H1 (cell line): Measurements from ENCODE around the gene ZNF618. TPM values are rescaled to one million over a fixed set of nuclear protein-coding genes. Genes with fewer than 3 reads are reported as not detected.

Experiments used
- CTCF ChIA-PET: fragments of 300-600 bp; sonication (Branson Sonifier 250); formaldehyde crosslinking; loops from one replicate; lab custom pipeline; 2021; ENCODE audit not compliant: partially characterized antibody; lab: Charles Lee
- POLR2A ChIA-PET: fragments of 300-600 bp; sonication (Branson Sonifier 250); formaldehyde crosslinking; loops from one replicate; lab custom pipeline; 2021; ENCODE audit warnings: inconsistent platforms; ENCODE audit not compliant: partially characterized antibody; lab: Charles Lee
- DNase-seq, 2 experiments: peaks; one replicate each; pipeline versions ENCODE4 v3.0.0 to v3.0.0-alpha.2; 2010 to 2022; ENCODE audit warnings: low spot score in 2 of 2, low read depth in 1 of 2, mixed read lengths in 1 of 2
- FAIRE-seq: peaks from 2 replicates; lab custom pipeline; 2011; peaks lifted over from hg19 to GRCh38; lab: Jason Lieb, UNC
- H2AFZ ChIP-seq: 2 replicates; pipeline ENCODE4 v1.8.1; 2012; ENCODE audit warnings: low read length, inconsistent platforms
- H2AK5ac ChIP-seq: 2 replicates; pipeline ENCODE4 v1.6.1; 2013; ENCODE audit warnings: low read depth, low read length
- H2BK120ac ChIP-seq: replicated peaks from 2 replicates; pipeline ENCODE3; 2013; ENCODE audit warnings: low read depth, low read length, inconsistent platforms
- H2BK12ac ChIP-seq: 2 replicates; pipeline ENCODE4 v1.6.1; 2013; ENCODE audit warnings: low read depth, low read length
- H2BK15ac ChIP-seq: 2 replicates; pipeline ENCODE4 v1.6.1; 2013; ENCODE audit warnings: low read length
- H2BK20ac ChIP-seq: 2 replicates; pipeline ENCODE4 v1.6.1; 2013; ENCODE audit warnings: low read length
- H2BK5ac ChIP-seq: 2 replicates; pipeline ENCODE4 v1.6.1; 2013; ENCODE audit warnings: low read depth, low read length
- H3K14ac ChIP-seq: 2 replicates; pipeline ENCODE4 v1.6.1; 2013; ENCODE audit warnings: inconsistent platforms; ENCODE audit not compliant: insufficient read length
- H3K18ac ChIP-seq: 2 replicates; pipeline ENCODE4 v1.6.1; 2013; ENCODE audit warnings: low read length; ENCODE audit errors: extremely low read depth
- H3K23ac ChIP-seq: 2 replicates; pipeline ENCODE4 v1.6.1; 2013; ENCODE audit warnings: inconsistent platforms; ENCODE audit not compliant: insufficient read length
- H3K23me2 ChIP-seq: 2 replicates; pipeline ENCODE4 v1.6.1; 2013; ENCODE audit warnings: low read depth, low read length
- H3K27ac ChIP-seq: 2 replicates; pipeline ENCODE4 v1.6.1; 2011; ENCODE audit warnings: low read depth, low read length, inconsistent platforms
- H3K27me3 ChIP-seq, 4 experiments: replicated peaks in 1 of 4; 1 replicate in 1 of 4; 2 replicates in 3 of 4; pipeline versions ENCODE4 v1.6.1 to v1.8.1; 2011 to 2013; ENCODE audit warnings: low read length in 3 of 4, mild to moderate bottlenecking in 3 of 4, inconsistent platforms in 2 of 4, mixed read lengths in 2 of 4, moderate library complexity in 1 of 4; ENCODE audit not compliant: control insufficient read depth in 3 of 4, insufficient read depth in 3 of 4; ENCODE audit errors: extremely low read depth in 1 of 4
- H3K36me3 ChIP-seq, 4 experiments: 2 replicates each; pipeline versions ENCODE4 v1.6.1 to v1.8.1; 2011 to 2013; ENCODE audit warnings: mild to moderate bottlenecking in 4 of 4, low read length in 3 of 4, moderate library complexity in 2 of 4, control low read depth in 1 of 4, inconsistent platforms in 1 of 4; ENCODE audit not compliant: insufficient read depth in 4 of 4, control insufficient read depth in 2 of 4
- H3K4ac ChIP-seq: replicated peaks from 2 replicates; pipeline ENCODE3; 2013; ENCODE audit warnings: low read length, low read depth, mixed read lengths, inconsistent platforms; ENCODE audit not compliant: insufficient read length
- H3K4me1 ChIP-seq, 4 experiments: replicated peaks in 1 of 4; 1 replicate in 1 of 4; 2 replicates in 3 of 4; pipeline versions ENCODE4 v1.6.1 to v1.8.1; 2011 to 2013; ENCODE audit warnings: low read length in 3 of 4, inconsistent platforms in 2 of 4, mixed read lengths in 1 of 4; ENCODE audit not compliant: insufficient read depth in 4 of 4, control insufficient read depth in 3 of 4
- H3K4me2 ChIP-seq, 2 experiments: 2 replicates each; pipeline versions ENCODE4 v1.6.1 to v1.8.1; 2011 to 2013; ENCODE audit warnings: low read depth in 2 of 2, low read length in 2 of 2, control low read depth in 1 of 2, inconsistent platforms in 1 of 2, mild to moderate bottlenecking in 1 of 2; ENCODE audit not compliant: insufficient read depth in 1 of 2
- H3K4me3 ChIP-seq, 4 experiments: fragments of 200-600, 300-600 bp in 1 of 4; sonication (generic), shearing (Covaris generic), sonication (Bioruptor Twin) in 1 of 4; 2 replicates each; pipeline versions ENCODE4 v1.5.1 to v1.8.1; 2011 to 2016; ENCODE audit warnings: low read length in 4 of 4, low read depth in 3 of 4, control low read depth in 2 of 4, inconsistent platforms in 2 of 4, mild to moderate bottlenecking in 2 of 4, mixed read lengths in 1 of 4, moderate library complexity in 1 of 4; ENCODE audit not compliant: insufficient read depth in 2 of 4; ENCODE audit errors: extremely low read depth in 1 of 4
- H3K56ac ChIP-seq: replicated peaks from 2 replicates; pipeline ENCODE3; 2013; ENCODE audit warnings: low read depth, mild to moderate bottlenecking, mixed read lengths, low read length, inconsistent platforms; ENCODE audit not compliant: insufficient read length
- H3K79me1 ChIP-seq: 2 replicates; pipeline ENCODE4 v1.6.1; 2013; ENCODE audit warnings: low read depth, low read length, control low read depth
- H3K79me2 ChIP-seq, 2 experiments: 2 replicates each; pipeline versions ENCODE4 v1.6.1 to v1.8.1; 2012 to 2013; ENCODE audit warnings: low read length in 2 of 2, mild to moderate bottlenecking in 2 of 2, inconsistent platforms in 1 of 2; ENCODE audit not compliant: insufficient read depth in 2 of 2, control insufficient read depth in 1 of 2
- H3K9ac ChIP-seq, 4 experiments: replicated peaks in 1 of 4; 1 replicate in 1 of 4; 2 replicates in 3 of 4; pipeline versions ENCODE4 v1.6.1 to v1.8.1; 2011 to 2013; ENCODE audit warnings: low read depth in 3 of 4, low read length in 3 of 4, control low read depth in 2 of 4, mild to moderate bottlenecking in 2 of 4, moderate library complexity in 2 of 4, inconsistent platforms in 1 of 4; ENCODE audit errors: extremely low read depth in 1 of 4
- H3K9me3 ChIP-seq, 2 experiments: 2 replicates each; pipeline versions ENCODE4 v1.6.1 to v1.8.1; 2012 to 2013; ENCODE audit warnings: mild to moderate bottlenecking in 2 of 2, moderate library complexity in 2 of 2, control low read depth in 1 of 2, inconsistent platforms in 1 of 2, low read depth in 1 of 2, low read length in 1 of 2, mixed read lengths in 1 of 2; ENCODE audit not compliant: insufficient read depth in 2 of 2
- H4K20me1 ChIP-seq, 2 experiments: replicated peaks in 1 of 2; 2 replicates each; pipeline versions ENCODE3 to v1.8.1; 2011 to 2013; ENCODE audit warnings: inconsistent platforms in 2 of 2, low read length in 2 of 2, mild to moderate bottlenecking in 1 of 2; ENCODE audit not compliant: insufficient read depth in 2 of 2, control insufficient read depth in 1 of 2
- H4K5ac ChIP-seq: 2 replicates; pipeline ENCODE4 v1.6.1; 2013; ENCODE audit warnings: low read length, low read depth, mixed read lengths, inconsistent platforms; ENCODE audit not compliant: insufficient read length
- H4K8ac ChIP-seq: 2 replicates; pipeline ENCODE4 v1.8.0; 2013; ENCODE audit warnings: mild to moderate bottlenecking, moderate library complexity, low read length, inconsistent platforms; ENCODE audit not compliant: insufficient read depth; ENCODE audit errors: extremely low read depth
- H4K91ac ChIP-seq: replicated peaks from 2 replicates; pipeline ENCODE3; 2013; ENCODE audit warnings: low read length, mixed read lengths, inconsistent platforms; ENCODE audit not compliant: insufficient read length
- ASH2L ChIP-seq: fragments of 200-600, 300-600 bp; sonication (generic); IDR thresholded peaks from one replicate; pipeline ENCODE4 v1.7.1; 2017; ENCODE audit warnings: low read length
- ATF2 ChIP-seq: IDR thresholded peaks from 2 replicates; pipeline ENCODE4 v1.6.1; 2012; ENCODE audit warnings: low read length, inconsistent platforms
- BACH1 ChIP-seq: IDR thresholded peaks from 2 replicates; pipeline ENCODE4 v1.6.1; 2012; ENCODE audit warnings: low read length, improper control_type of control experiment
- BRCA1 ChIP-seq: IDR thresholded peaks from 2 replicates; pipeline ENCODE4 v1.6.1; 2012; ENCODE audit warnings: low read depth, low read length, improper control_type of control experiment
- CTBP2 ChIP-seq: IDR thresholded peaks from 2 replicates; pipeline ENCODE4 v1.7.0; 2011; ENCODE audit warnings: borderline replicate concordance, mild to moderate bottlenecking, moderate library complexity, mixed read lengths, low read length; ENCODE audit not compliant: insufficient read depth, insufficient read length
- EP300 ChIP-seq, 2 experiments: IDR thresholded peaks; 1 replicate in 1 of 2; 2 replicates in 1 of 2; pipeline ENCODE4 v1.6.1; 2011 to 2012; ENCODE audit warnings: low read depth in 2 of 2, low read length in 2 of 2, mild to moderate bottlenecking in 2 of 2, borderline replicate concordance in 1 of 2, inconsistent platforms in 1 of 2, moderate library complexity in 1 of 2
- HDAC6 ChIP-seq: IDR thresholded peaks from one replicate; pipeline ENCODE4 v1.7.1; 2012; ENCODE audit warnings: low read depth, mild to moderate bottlenecking, inconsistent platforms, low read length, moderate library complexity
- KDM4A ChIP-seq: IDR thresholded peaks from one replicate; pipeline ENCODE4 v1.7.1; 2012; ENCODE audit warnings: low read depth, mild to moderate bottlenecking, moderate library complexity, low read length, inconsistent platforms; ENCODE audit not compliant: severe bottlenecking
- MAX ChIP-seq: IDR thresholded peaks from 2 replicates; pipeline ENCODE4 v1.6.1; 2012; ENCODE audit warnings: inconsistent platforms
- NANOG ChIP-seq: IDR thresholded peaks from 2 replicates; pipeline ENCODE4 v1.6.1; 2011; ENCODE audit warnings: low read length, low read depth, mild to moderate bottlenecking, inconsistent platforms; ENCODE audit not compliant: insufficient read depth, poor library complexity, severe bottlenecking
- POU5F1 ChIP-seq: IDR thresholded peaks from 2 replicates; pipeline ENCODE4 v1.6.1; 2011; ENCODE audit warnings: low read depth, mild to moderate bottlenecking, low read length, moderate library complexity
- WGBS, 2 experiments: shearing (Covaris generic) in 1 of 2; methylation state at CpG; one replicate each; pipeline versions ENCODE4 v1.1.6 to v1.1.7; 2013 to 2015; ENCODE audit warnings: low lambda C conversion rate in 2 of 2, mixed read lengths in 2 of 2, inconsistent platforms in 1 of 2, low coverage in 1 of 2, missing lambda C conversion rate in 1 of 2; ENCODE audit not compliant: insufficient replicate concordance in 2 of 2, insufficient coverage in 1 of 2, insufficient read length in 1 of 2; ENCODE audit errors: extremely low coverage in 1 of 2, missing lambda C conversion rate in 1 of 2; 5-methylcytosine and 5-hydroxymethylcytosine counted together
- polyA plus RNA-seq, 7 experiments: library from polyadenylated mRNA; depleted of rRNA in 3 of 7; stranded (reverse) in 5 of 7; unstranded in 2 of 7; fragments of >200 nt in 5 of 7; fragments of 200-250 nt in 2 of 7; gene quantifications; 1 replicate in 5 of 7; 2 replicates in 1 of 7; 4 replicates in 1 of 7; pipeline versions ENCODE4 v1.2.1 to v1.2.3, GENCODE V29; 2011 to 2013; ENCODE audit warnings: missing spikeins in 2 of 7, mixed read lengths in 2 of 7
- total RNA-seq: library from RNA; stranded (reverse); fragmentation: NEBNext Ultra II Directional; extraction: Animal tissue kit (Norgen Biotek cat#: 25700); gene quantifications from 2 replicates; pipeline ENCODE4 v1.2.1, GENCODE V29; 2021

Gene ZNF618
- total and polyA plus RNA-seq, 2 of the 8 experiments (the other 6 are each of a cell fraction or from before 2014, with no cell fraction given): 9.6 to 28.5 TPM

- H3K79me1 ChIP-seq: no peaks in the 10 kb centered on the region
- peak in 1 of 2 experiments; percentile 23 for DNase-seq
- H3K23me2 ChIP-seq: no peaks in the 10 kb centered on the region
- no peaks in the 10 kb centered on the region for H3K27me3 ChIP-seq
- no peak overlapping the region for H2BK12ac ChIP-seq
- no peak overlapping the region for H4K91ac ChIP-seq
- H4K5ac ChIP-seq: no peak overlapping the region
- FAIRE-seq: no peak
- H3K36me3 ChIP-seq: no peaks in the 10 kb centered on the region; a peak in 2 of 8 replicates
- H3K79me2 ChIP-seq: no peaks in the 10 kb centered on the region
- no peak overlapping the region for H3K4me3 ChIP-seq
- H3K4me2 ChIP-seq: no peak overlapping the region
- H3K27ac ChIP-seq: no peak overlapping the region
- H2BK15ac ChIP-seq: no peak overlapping the region
- no peaks in the 10 kb centered on the region for H3K4me1 ChIP-seq
- no peak overlapping the region for H4K8ac ChIP-seq
- H3K18ac ChIP-seq: no peak overlapping the region
- no peak overlapping the region for H3K14ac ChIP-seq
- no peak overlapping the region for H2AK5ac ChIP-seq
- no peak overlapping the region for H3K23ac ChIP-seq
- H3K56ac ChIP-seq: no peak overlapping the region
- ChIA-PET POLR2A (no interaction called here), CTCF (interaction anchor here (0.8 to 3.4 kb wide), 6 partner anchors 35 to 260 kb away, joined by 3 to 15 read pairs (median 6); no protein-coding TSS in a partner anchor)
- H2BK20ac ChIP-seq: no peak overlapping the region
- H2BK5ac ChIP-seq: no peak overlapping the region; the same call in 1 of the 2 replicates
- no peak overlapping the region for H2AFZ ChIP-seq
- H3K9ac ChIP-seq: no peak overlapping the region
- no peaks in the 10 kb centered on the region for H3K9me3 ChIP-seq
- no peak overlapping the region for H3K4ac ChIP-seq
- H4K20me1 ChIP-seq: peaks cover 2 to 8% of the 10 kb centered on the region in 2 experiments
- WGBS, 2 experiments: 79% methylated on average over 5 of the region's 5 CpGs; no CpG with 5 or more reads in 1 of the 2 experiments
- no peak overlapping the region for H2BK120ac ChIP-seq
- no peak for TF ChIP-seq KDM4A
- TF ChIP-seq NANOG: no peak
- TF ChIP-seq BACH1: no peak
- TF ChIP-seq MAX: no peak
- TF ChIP-seq ATF2: no peak
- TF ChIP-seq BRCA1: no peak
- no peak for TF ChIP-seq POU5F1
- TF ChIP-seq HDAC6: no peak
- TF ChIP-seq EP300 (IDR thresholded peaks at IDR 0.05; ENCODE audit: borderline replicate concordance in 1 of 2, low read depth in 2 of 2, low read length in 2 of 2): no peak
- TF ChIP-seq CTBP2: no peak
- no peak for TF ChIP-seq ASH2L
Observed at GRCh38 chr9:113997610-113998009, 121.5 kb downstream of the ZNF618 start.
